Liver (tissue), 9 donors: Measurements from ENCODE around the gene FHOD1. TPM values are rescaled to one million over a fixed set of nuclear protein-coding genes. Genes with fewer than 3 reads are reported as not detected.

ENCODE experiments used
- DNase-seq: peaks from one replicate; pipeline ENCODE4 v3.0.0-alpha.2; 2017; ENCODE audit warnings: low spot score
- H3K27ac ChIP-seq, 2 donors: one replicate each; pipeline ENCODE4 v1.7.0; 2013; ENCODE audit warnings: inconsistent platforms in 2 of 2, low read length in 2 of 2, control low read depth in 1 of 2, low read depth in 1 of 2, mild to moderate bottlenecking in 1 of 2
- H3K27me3 ChIP-seq, 4 donors: one replicate each; pipeline versions ENCODE4 v1.6.1 to v1.7.0; 2013; ENCODE audit warnings: low read length in 3 of 4, inconsistent platforms in 1 of 4, mild to moderate bottlenecking in 1 of 4, moderate library complexity in 1 of 4; ENCODE audit not compliant: control insufficient read depth in 4 of 4, insufficient read depth in 4 of 4
- H3K36me3 ChIP-seq, 4 donors: one replicate each; pipeline versions ENCODE4 v1.6.1 to v1.7.0; 2013; ENCODE audit warnings: low read length in 3 of 4, mild to moderate bottlenecking in 3 of 4, low read depth in 1 of 4, moderate library complexity in 1 of 4; ENCODE audit not compliant: control insufficient read depth in 4 of 4, insufficient read depth in 3 of 4
- H3K4me1 ChIP-seq, 4 donors: one replicate each; pipeline versions ENCODE4 v1.6.1 to v1.7.0; 2013; ENCODE audit warnings: low read length in 3 of 4, mild to moderate bottlenecking in 3 of 4, moderate library complexity in 1 of 4; ENCODE audit not compliant: control insufficient read depth in 4 of 4, insufficient read depth in 4 of 4
- H3K4me3 ChIP-seq, 3 donors: one replicate each; pipeline versions ENCODE4 v1.6.1 to v1.7.0; 2013; ENCODE audit warnings: low read length in 3 of 3, control low read depth in 1 of 3, low read depth in 1 of 3, mild to moderate bottlenecking in 1 of 3
- H3K9ac ChIP-seq, 2 donors: one replicate each; pipeline ENCODE4 v1.7.0; 2013; ENCODE audit warnings: low read length in 2 of 2, mild to moderate bottlenecking in 2 of 2, moderate library complexity in 2 of 2, control low read depth in 1 of 2, low read depth in 1 of 2
- H3K9me3 ChIP-seq, 4 donors: one replicate each; pipeline versions ENCODE4 v1.6.1 to v1.7.0; 2013; ENCODE audit warnings: low read length in 3 of 4; ENCODE audit not compliant: control insufficient read depth in 4 of 4
- FOXA1 ChIP-seq: IDR thresholded peaks from 2 replicates; pipeline ENCODE4 v1.6.1; 2016; ENCODE audit warnings: antibody characterized with exemption
- GABPA ChIP-seq, 2 donors: IDR thresholded peaks in 1 of 2; conservative IDR thresholded peaks in 1 of 2; 2 replicates each; pipeline ENCODE4 v1.6.1; 2016; ENCODE audit warnings: antibody characterized with exemption in 2 of 2, mild to moderate bottlenecking in 1 of 2, moderate library complexity in 1 of 2
- HNF4A ChIP-seq, 2 donors: conservative IDR thresholded peaks; 2 replicates each; pipeline ENCODE4 v1.6.1; 2016; ENCODE audit warnings: antibody characterized with exemption in 2 of 2, mild to moderate bottlenecking in 2 of 2
- JUND ChIP-seq, 2 donors: IDR thresholded peaks; 2 replicates each; pipeline ENCODE4 v1.6.1; 2016; ENCODE audit warnings: antibody characterized with exemption in 2 of 2
- NR2F2 ChIP-seq: IDR thresholded peaks from 2 replicates; pipeline ENCODE4 v1.6.1; 2016; ENCODE audit warnings: antibody characterized with exemption
- RAD21 ChIP-seq, 2 donors: IDR thresholded peaks; 2 replicates each; pipeline ENCODE4 v1.6.1; 2016; ENCODE audit warnings: antibody characterized with exemption in 2 of 2, mild to moderate bottlenecking in 2 of 2
- SP1 ChIP-seq: IDR thresholded peaks from 2 replicates; pipeline ENCODE4 v1.6.1; 2018; ENCODE audit warnings: antibody characterized with exemption, mild to moderate bottlenecking
- TAF1 ChIP-seq: conservative IDR thresholded peaks from 2 replicates; pipeline ENCODE4 v1.6.1; 2016; ENCODE audit warnings: antibody characterized with exemption, mild to moderate bottlenecking
- YY1 ChIP-seq: IDR thresholded peaks from 2 replicates; pipeline ENCODE4 v1.6.1; 2016; ENCODE audit warnings: antibody characterized with exemption, mild to moderate bottlenecking
- WGBS: extraction: QIAGEN DNeasy Blood & Tissue Kit; methylation state at CpG from one replicate; pipeline ENCODE4 v1.1.7; 2013; 5-methylcytosine and 5-hydroxymethylcytosine counted together
- polyA plus RNA-seq, 2 donors: library from polyadenylated mRNA; stranded (reverse) in 1 of 2; unstranded in 1 of 2; fragments of 200-250 nt in 1 of 2; fragments of >200 nt in 1 of 2; fragmentation: Nextera tagmentation in 1 of 2; extraction: Ambion mirVana in 1 of 2; gene quantifications; one replicate each; pipeline versions ENCODE4 v1.2.1 to v1.2.3, GENCODE V29; 2013 to 2015
- total RNA-seq, 2 donors: library from RNA; depleted of rRNA; stranded (reverse); fragments of >200 nt; gene quantifications; one replicate each; pipeline ENCODE4 v1.2.3, GENCODE V29; 2014
- TF ChIP-seq, protein P1 (sequence below): IDR thresholded peaks from 2 replicates; pipeline ENCODE4 v1.6.1; 2016; ENCODE audit warnings: antibody characterized with exemption
- TF ChIP-seq, protein P2 (sequence below): IDR thresholded peaks from 2 replicates; pipeline ENCODE4 v1.6.1; 2016; ENCODE audit warnings: antibody characterized with exemption, mild to moderate bottlenecking
- TF ChIP-seq, protein P3 (sequence below): fragments of 150-350 bp; IDR thresholded peaks from 2 replicates; pipeline ENCODE4 v1.5.1; 2017; ENCODE audit warnings: improper control_type of control experiment, low read depth, low read length; ENCODE audit not compliant: missing input control
- donor health status: healthy.
- donor health status: healthy.
- donor health status: healthy.
- donor health status: healthy.
- donor health status: healthy.

The FHOD1 gene
- total and polyA plus RNA-seq, 4 donors = 2.2 to 6.4 (median 4.1) TPM

DNA sequence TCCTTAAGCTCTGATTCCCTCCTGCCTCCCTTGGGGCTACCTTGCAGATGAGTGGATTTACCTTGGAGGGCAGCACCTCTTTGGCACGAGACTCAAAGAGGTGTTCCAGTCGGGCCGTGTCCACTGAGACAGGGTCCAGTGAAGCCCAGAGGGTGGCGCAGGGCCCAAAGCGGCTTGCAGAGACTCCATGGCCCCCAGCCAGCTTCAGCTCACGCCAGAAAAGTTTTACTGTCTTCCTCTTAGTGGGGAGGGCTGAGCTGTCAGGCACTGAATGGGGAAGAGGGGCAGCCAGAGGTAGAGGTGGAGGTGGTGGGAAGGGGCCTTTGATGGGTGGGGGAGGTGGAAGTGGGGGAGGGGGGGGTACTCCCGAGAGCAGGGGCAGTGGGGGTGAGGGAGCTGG, 13.7 kb downstream of the FHOD1 start:
- Histone ChIP-seq H3K27me3 (no peaks in the 10 kb centered on the region), H3K27ac (no peak overlapping the region), H3K4me3 (no peak overlapping the region), H3K36me3 (peaks cover 7 to 28% (median 16%) of the 10 kb centered on the region in 4 donors), H3K9me3 (no peaks in the 10 kb centered on the region), H3K9ac (no peak overlapping the region), H3K4me1 (peaks cover 0 to 9% (median 0%) of the 10 kb centered on the region in 4 donors)
- DNase-seq = no peak
- TF ChIP-seq FOXA1 (no peak), TAF1 (no peak), JUND (IDR thresholded peaks at IDR 0.05) (no peak)
- TF ChIP-seq, protein P1, sequence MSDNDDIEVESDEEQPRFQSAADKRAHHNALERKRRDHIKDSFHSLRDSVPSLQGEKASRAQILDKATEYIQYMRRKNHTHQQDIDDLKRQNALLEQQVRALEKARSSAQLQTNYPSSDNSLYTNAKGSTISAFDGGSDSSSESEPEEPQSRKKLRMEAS = no peak
- WGBS = 65% methylated on average over 7 of the region's 7 CpGs

DNA sequence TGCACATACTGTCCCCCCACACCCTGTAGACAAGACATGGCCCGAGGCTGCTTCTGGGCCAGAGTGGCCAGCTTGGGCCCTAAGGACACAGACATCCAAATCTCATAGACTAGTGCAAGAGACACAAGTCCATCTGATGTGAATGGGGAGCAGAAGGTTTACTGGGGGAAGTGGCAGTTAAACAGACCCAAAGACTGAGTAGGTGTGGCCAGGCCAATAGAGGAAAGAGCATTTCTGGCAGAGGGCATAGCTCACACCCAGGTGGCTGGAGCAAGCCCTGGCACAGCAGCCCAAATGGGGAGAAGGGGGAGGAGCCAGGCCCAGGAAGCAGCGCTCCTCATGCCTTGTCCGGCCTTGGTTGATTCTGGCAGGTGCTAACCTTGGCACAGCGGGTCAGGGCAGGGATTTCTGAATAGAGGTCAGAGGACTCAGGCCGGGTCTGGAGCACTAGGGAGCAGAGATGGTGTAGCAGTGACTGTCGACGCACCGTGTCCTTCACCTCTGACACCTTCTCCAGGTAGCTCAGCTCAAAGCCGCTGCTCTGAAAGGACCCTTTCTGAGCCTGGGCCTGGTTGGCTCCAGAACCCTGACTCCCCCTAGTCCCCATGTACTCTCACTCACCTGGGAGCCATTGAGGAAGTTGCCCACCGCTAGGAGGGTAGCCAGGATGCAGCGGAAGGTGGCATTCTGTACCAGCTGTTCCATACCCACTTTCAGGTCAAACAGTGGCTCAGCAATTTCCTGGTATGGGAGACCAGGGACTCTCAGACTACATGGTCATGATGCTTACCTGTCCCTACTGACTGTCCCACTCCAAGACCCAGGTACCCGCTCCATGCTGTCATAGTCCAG, 16.2 kb downstream of the FHOD1 start:
- Histone ChIP-seq H3K27me3 (no peaks in the 10 kb centered on the region), H3K27ac (no peak overlapping the region), H3K4me1 (peaks cover 0 to 27% (median 17%) of the 10 kb centered on the region in 4 donors), H3K9ac (no peak overlapping the region), H3K36me3 (peaks cover 7 to 20% (median 17%) of the 10 kb centered on the region in 4 donors), H3K4me3 (no peak overlapping the region), H3K9me3 (no peaks in the 10 kb centered on the region)
- DNase-seq = no peak
- 67% methylated on average over 12 of the region's 12 CpGs for WGBS
- TF ChIP-seq SP1 (no peak), GABPA (IDR thresholded peaks at IDR 0.05 in 1 of 2, conservative IDR thresholded peaks at IDR 0.05 in 1 of 2) (peak in 1 of 2 donors; percentile 20)

DNA sequence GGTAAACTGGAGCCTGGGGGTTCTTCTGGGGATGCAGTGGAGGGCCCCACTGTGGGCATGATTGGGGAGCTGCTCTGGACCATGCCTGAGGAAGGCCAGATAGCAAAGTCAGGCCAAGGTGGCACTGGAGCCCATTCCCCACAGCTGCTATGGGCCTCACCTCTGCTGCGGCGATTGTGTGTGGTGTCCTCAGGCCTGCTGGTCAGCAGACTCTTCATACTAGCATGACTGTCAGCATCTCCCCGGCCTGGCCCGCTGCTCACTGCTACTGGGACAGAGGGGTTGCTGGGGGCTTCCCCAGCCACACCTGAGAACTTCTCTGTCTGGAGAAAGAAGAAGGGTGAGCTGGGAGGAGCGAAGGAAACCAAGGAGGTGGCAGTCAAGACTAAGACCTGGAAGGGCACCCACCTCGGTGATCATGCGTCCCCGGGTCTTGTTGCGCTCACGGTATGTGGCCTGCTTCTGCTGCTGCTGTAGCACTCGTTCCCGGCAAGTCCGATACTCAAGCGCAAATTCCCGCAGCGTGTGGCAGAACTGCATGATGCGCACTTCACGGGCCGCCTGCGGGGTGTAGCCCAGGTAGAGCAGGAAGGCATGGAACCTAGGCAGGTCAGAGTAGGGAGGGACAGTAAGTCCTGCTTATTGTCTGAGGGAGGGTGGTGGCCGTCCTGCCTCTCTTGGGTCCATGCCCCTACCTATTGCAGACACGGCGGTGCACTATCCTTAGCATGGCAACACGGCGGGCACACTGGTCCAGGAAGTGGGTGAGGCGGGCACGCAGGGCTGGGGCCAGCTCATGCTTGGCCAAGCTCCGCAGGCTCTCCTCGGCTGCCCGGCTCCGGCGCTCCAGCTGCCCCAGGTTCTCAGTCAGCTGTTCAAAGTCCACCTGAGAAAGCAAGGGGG, 17.1 kb downstream of the FHOD1 start:
- Histone ChIP-seq H3K27me3 (no peaks in the 10 kb centered on the region), H3K4me1 (peaks cover 0 to 34% (median 18%) of the 10 kb centered on the region in 4 donors), H3K9me3 (no peaks in the 10 kb centered on the region), H3K4me3 (no peak overlapping the region), H3K27ac (no peak overlapping the region), H3K9ac (no peak overlapping the region), H3K36me3 (peaks cover 7 to 19% (median 17%) of the 10 kb centered on the region in 4 donors)
- 95% methylated on average over 32 of the region's 32 CpGs for WGBS
- no peak for DNase-seq
- TF ChIP-seq, protein P2, sequence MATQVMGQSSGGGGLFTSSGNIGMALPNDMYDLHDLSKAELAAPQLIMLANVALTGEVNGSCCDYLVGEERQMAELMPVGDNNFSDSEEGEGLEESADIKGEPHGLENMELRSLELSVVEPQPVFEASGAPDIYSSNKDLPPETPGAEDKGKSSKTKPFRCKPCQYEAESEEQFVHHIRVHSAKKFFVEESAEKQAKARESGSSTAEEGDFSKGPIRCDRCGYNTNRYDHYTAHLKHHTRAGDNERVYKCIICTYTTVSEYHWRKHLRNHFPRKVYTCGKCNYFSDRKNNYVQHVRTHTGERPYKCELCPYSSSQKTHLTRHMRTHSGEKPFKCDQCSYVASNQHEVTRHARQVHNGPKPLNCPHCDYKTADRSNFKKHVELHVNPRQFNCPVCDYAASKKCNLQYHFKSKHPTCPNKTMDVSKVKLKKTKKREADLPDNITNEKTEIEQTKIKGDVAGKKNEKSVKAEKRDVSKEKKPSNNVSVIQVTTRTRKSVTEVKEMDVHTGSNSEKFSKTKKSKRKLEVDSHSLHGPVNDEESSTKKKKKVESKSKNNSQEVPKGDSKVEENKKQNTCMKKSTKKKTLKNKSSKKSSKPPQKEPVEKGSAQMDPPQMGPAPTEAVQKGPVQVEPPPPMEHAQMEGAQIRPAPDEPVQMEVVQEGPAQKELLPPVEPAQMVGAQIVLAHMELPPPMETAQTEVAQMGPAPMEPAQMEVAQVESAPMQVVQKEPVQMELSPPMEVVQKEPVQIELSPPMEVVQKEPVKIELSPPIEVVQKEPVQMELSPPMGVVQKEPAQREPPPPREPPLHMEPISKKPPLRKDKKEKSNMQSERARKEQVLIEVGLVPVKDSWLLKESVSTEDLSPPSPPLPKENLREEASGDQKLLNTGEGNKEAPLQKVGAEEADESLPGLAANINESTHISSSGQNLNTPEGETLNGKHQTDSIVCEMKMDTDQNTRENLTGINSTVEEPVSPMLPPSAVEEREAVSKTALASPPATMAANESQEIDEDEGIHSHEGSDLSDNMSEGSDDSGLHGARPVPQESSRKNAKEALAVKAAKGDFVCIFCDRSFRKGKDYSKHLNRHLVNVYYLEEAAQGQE = no peak
- TF ChIP-seq, protein P3, sequence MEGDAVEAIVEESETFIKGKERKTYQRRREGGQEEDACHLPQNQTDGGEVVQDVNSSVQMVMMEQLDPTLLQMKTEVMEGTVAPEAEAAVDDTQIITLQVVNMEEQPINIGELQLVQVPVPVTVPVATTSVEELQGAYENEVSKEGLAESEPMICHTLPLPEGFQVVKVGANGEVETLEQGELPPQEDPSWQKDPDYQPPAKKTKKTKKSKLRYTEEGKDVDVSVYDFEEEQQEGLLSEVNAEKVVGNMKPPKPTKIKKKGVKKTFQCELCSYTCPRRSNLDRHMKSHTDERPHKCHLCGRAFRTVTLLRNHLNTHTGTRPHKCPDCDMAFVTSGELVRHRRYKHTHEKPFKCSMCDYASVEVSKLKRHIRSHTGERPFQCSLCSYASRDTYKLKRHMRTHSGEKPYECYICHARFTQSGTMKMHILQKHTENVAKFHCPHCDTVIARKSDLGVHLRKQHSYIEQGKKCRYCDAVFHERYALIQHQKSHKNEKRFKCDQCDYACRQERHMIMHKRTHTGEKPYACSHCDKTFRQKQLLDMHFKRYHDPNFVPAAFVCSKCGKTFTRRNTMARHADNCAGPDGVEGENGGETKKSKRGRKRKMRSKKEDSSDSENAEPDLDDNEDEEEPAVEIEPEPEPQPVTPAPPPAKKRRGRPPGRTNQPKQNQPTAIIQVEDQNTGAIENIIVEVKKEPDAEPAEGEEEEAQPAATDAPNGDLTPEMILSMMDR = no peak
- TF ChIP-seq HNF4A (conservative IDR thresholded peaks at IDR 0.05) (no peak), JUND (IDR thresholded peaks at IDR 0.05) (no peak), YY1 (no peak), RAD21 (IDR thresholded peaks at IDR 0.05) (no peak), NR2F2 (no peak)
- TF ChIP-seq, protein P1 = no peak
